SK-N-SH (cell line): ENCODE data around the gene PKP1. TPM values are rescaled to one million over a fixed set of nuclear protein-coding genes. Genes with fewer than 3 reads are reported as not detected.

Source experiments
- CTCF ChIA-PET: fragments of 300-600, 350-600 bp; formaldehyde crosslinking; extraction: SDS; loops from one replicate; lab custom pipeline; 2021; lab: Yijun Ruan, JAX
- POLR2A ChIA-PET: fragments of 350-600 bp; sonication (Branson Sonifier 250); formaldehyde crosslinking; extraction: SDS; loops from one replicate; lab custom pipeline; 2020; ENCODE audit warnings: antibody characterized with exemption, inconsistent platforms; lab: Yijun Ruan, JAX
- DNase-seq: peaks from one replicate; pipeline ENCODE4 v3.0.0; 2012
- H2AFZ ChIP-seq: fragments of 200-600 bp; sonication (generic); 2 replicates; pipeline ENCODE4 v1.8.1; 2016; ENCODE audit warnings: antibody characterized with exemption, mild to moderate bottlenecking, low read depth
- H3F3A ChIP-seq: fragments of 200-600 bp; sonication (generic); replicated peaks from 2 replicates; pipeline ENCODE3; 2016; ENCODE audit warnings: antibody characterized with exemption, mild to moderate bottlenecking; ENCODE audit not compliant: insufficient read depth
- H3K27ac ChIP-seq, 2 experiments: fragments of 200-500 bp in 1 of 2; fragments of 200-600 bp in 1 of 2; sonication (Bioruptor generic) in 1 of 2; sonication (generic), shearing (Covaris generic) in 1 of 2; 2 replicates each; pipeline versions ENCODE4 v1.5.1 to v1.6.1; 2014 to 2016; ENCODE audit warnings: low read depth in 2 of 2, inconsistent platforms in 1 of 2, low read length in 1 of 2, mild to moderate bottlenecking in 1 of 2, mixed read lengths in 1 of 2
- H3K27me3 ChIP-seq: fragments of 200-600 bp; sonication (generic), shearing (Covaris generic); 2 replicates; pipeline ENCODE4 v1.6.1; 2016; ENCODE audit warnings: mixed run types; ENCODE audit not compliant: insufficient read depth
- H3K36me3 ChIP-seq, 2 experiments: fragments of 200-500 bp in 1 of 2; fragments of 200-600 bp in 1 of 2; sonication (Bioruptor generic) in 1 of 2; sonication (generic) in 1 of 2; replicated peaks in 1 of 2; 2 replicates each; pipeline versions ENCODE3 to v1.5.1; 2014 to 2016; ENCODE audit warnings: low read length in 1 of 2, mild to moderate bottlenecking in 1 of 2; ENCODE audit not compliant: insufficient read depth in 2 of 2, control insufficient read depth in 1 of 2
- H3K4me1 ChIP-seq, 2 experiments: fragments of 200-500 bp in 1 of 2; fragments of 200-600 bp in 1 of 2; sonication (Bioruptor generic) in 1 of 2; sonication (generic), shearing (Covaris generic) in 1 of 2; 2 replicates each; pipeline versions ENCODE4 v1.5.1 to v1.6.1; 2014 to 2016; ENCODE audit warnings: low read depth in 1 of 2, low read length in 1 of 2, mixed run types in 1 of 2; ENCODE audit not compliant: insufficient read depth in 2 of 2, control insufficient read depth in 1 of 2
- H3K4me2 ChIP-seq: fragments of 200-600 bp; sonication (generic), shearing (Covaris generic); 2 replicates; pipeline ENCODE4 v1.6.1; 2017; ENCODE audit warnings: mixed run types
- H3K4me3 ChIP-seq, 2 experiments: fragments of 200-500 bp in 1 of 2; fragments of 200-600 bp in 1 of 2; sonication (Bioruptor generic) in 1 of 2; sonication (generic), shearing (Covaris generic) in 1 of 2; 2 replicates each; pipeline versions ENCODE4 v1.5.1 to v1.8.1; 2014 to 2016; ENCODE audit warnings: low read depth in 2 of 2, inconsistent platforms in 1 of 2, low read length in 1 of 2, mild to moderate bottlenecking in 1 of 2, mixed read lengths in 1 of 2, moderate library complexity in 1 of 2
- H3K79me2 ChIP-seq: fragments of 200-600 bp; sonication (generic); 2 replicates; pipeline ENCODE4 v1.8.1; 2017; ENCODE audit warnings: mild to moderate bottlenecking; ENCODE audit not compliant: insufficient read depth
- H3K9ac ChIP-seq: fragments of 200-600 bp; sonication (generic); 2 replicates; pipeline ENCODE4 v1.6.1; 2017; ENCODE audit warnings: mixed run types
- H3K9me2 ChIP-seq: fragments of 200-600 bp; sonication (generic); 2 replicates; pipeline ENCODE4 v1.6.1; 2017; ENCODE audit warnings: mixed run types
- H3K9me3 ChIP-seq: fragments of 200-600 bp; sonication (generic); 2 replicates; pipeline ENCODE4 v1.6.1; 2017; ENCODE audit warnings: mixed run types, mild to moderate bottlenecking, moderate library complexity
- H4K20me1 ChIP-seq: fragments of 200-600 bp; sonication (generic); 2 replicates; pipeline ENCODE4 v1.6.1; 2017; ENCODE audit warnings: mild to moderate bottlenecking, mixed run types; ENCODE audit not compliant: insufficient read depth
- GABPA ChIP-seq: IDR thresholded peaks from 2 replicates; pipeline ENCODE4 v1.4.0; 2012; ENCODE audit warnings: low read depth, mild to moderate bottlenecking
- MEF2A ChIP-seq: IDR thresholded peaks from 2 replicates; pipeline ENCODE4 v1.4.0; 2012; ENCODE audit warnings: low read depth, borderline replicate concordance
- NRF1 ChIP-seq: IDR thresholded peaks from 2 replicates; pipeline ENCODE4 v1.6.1; 2012; ENCODE audit warnings: low read depth, mild to moderate bottlenecking, low read length
- PBX3 ChIP-seq: IDR thresholded peaks from 2 replicates; pipeline ENCODE4; 2012
- RFX5 ChIP-seq: IDR thresholded peaks from 2 replicates; pipeline ENCODE4 v1.6.1; 2012; ENCODE audit warnings: mild to moderate bottlenecking, improper control_type of control experiment, low read length
- SMC3 ChIP-seq: IDR thresholded peaks from 2 replicates; pipeline ENCODE4 v1.6.1; 2012; ENCODE audit warnings: low read depth, low read length, improper control_type of control experiment
- TAF1 ChIP-seq: IDR thresholded peaks from 2 replicates; pipeline ENCODE4 v1.6.1; 2012; ENCODE audit warnings: low read depth, mild to moderate bottlenecking, low read length, moderate library complexity, borderline replicate concordance
- TCF12 ChIP-seq: IDR thresholded peaks from 2 replicates; pipeline ENCODE4 v1.4.0; 2012
- TEAD4 ChIP-seq: IDR thresholded peaks from 2 replicates; pipeline ENCODE4 v1.4.0; 2012; ENCODE audit warnings: mild to moderate bottlenecking, borderline replicate concordance; ENCODE audit not compliant: insufficient read depth
- USF1 ChIP-seq: IDR thresholded peaks from 2 replicates; pipeline ENCODE4 v1.4.0; 2012; ENCODE audit warnings: low read depth, borderline replicate concordance
- YY1 ChIP-seq: IDR thresholded peaks from 2 replicates; pipeline ENCODE4 v1.4.0; 2012; ENCODE audit warnings: low read depth, mild to moderate bottlenecking
- WGBS: methylation state at CpG from one replicate; pipeline ENCODE4 v1.1.6; 2017; ENCODE audit warnings: low lambda C conversion rate; 5-methylcytosine and 5-hydroxymethylcytosine counted together
- polyA plus RNA-seq, 3 experiments: library from polyadenylated mRNA; depleted of rRNA; stranded (reverse); fragments of >200 nt; gene quantifications; 2 replicates each; pipeline ENCODE4 v1.2.3, GENCODE V29; 2012
- TF ChIP-seq, protein P1 (sequence below): IDR thresholded peaks from 2 replicates; pipeline ENCODE4 v1.6.1; 2012; ENCODE audit warnings: mild to moderate bottlenecking, low read depth, low read length, moderate library complexity
- TF ChIP-seq, protein P2 (sequence below): fragments of 150-350 bp; IDR thresholded peaks from 2 replicates; pipeline ENCODE4 v1.6.1; 2017; ENCODE audit warnings: antibody characterized with exemption, low read length, low read depth, borderline replicate concordance

PKP1 gene
- polyA plus RNA-seq, 1 of the 3 experiments (the other 2 are of a cell fraction) = not detected

- Histone ChIP-seq H3K9me3 (no peaks in the 10 kb centered on the region), H3F3A (no peaks in the 10 kb centered on the region), H3K9ac (no peak overlapping the region), H4K20me1 (no peaks in the 10 kb centered on the region), H3K79me2 (no peaks in the 10 kb centered on the region), H3K9me2 (no peaks in the 10 kb centered on the region), H3K4me2 (no peak overlapping the region), H3K27me3 (peaks cover 3% of the 10 kb centered on the region; the same call in 1 of the 2 replicates), H3K4me1 (peaks cover 0 to 2% of the 10 kb centered on the region in 2 experiments; a peak in 1 of 4 replicates), H3K27ac (no peak overlapping the region), H3K4me3 (no peak overlapping the region), H3K36me3 (no peaks in the 10 kb centered on the region), H2AFZ (no peak overlapping the region)
- ChIA-PET CTCF (interaction anchor here (11.0 to 17.5 kb wide), 3 partner anchors 10 to 105 kb away, joined by 125 to 329 read pairs (median 143); no protein-coding TSS in a partner anchor), POLR2A (no interaction called here)
- DNase-seq = no peak
- TF ChIP-seq USF1 = no peak
- TF ChIP-seq, protein P1, sequence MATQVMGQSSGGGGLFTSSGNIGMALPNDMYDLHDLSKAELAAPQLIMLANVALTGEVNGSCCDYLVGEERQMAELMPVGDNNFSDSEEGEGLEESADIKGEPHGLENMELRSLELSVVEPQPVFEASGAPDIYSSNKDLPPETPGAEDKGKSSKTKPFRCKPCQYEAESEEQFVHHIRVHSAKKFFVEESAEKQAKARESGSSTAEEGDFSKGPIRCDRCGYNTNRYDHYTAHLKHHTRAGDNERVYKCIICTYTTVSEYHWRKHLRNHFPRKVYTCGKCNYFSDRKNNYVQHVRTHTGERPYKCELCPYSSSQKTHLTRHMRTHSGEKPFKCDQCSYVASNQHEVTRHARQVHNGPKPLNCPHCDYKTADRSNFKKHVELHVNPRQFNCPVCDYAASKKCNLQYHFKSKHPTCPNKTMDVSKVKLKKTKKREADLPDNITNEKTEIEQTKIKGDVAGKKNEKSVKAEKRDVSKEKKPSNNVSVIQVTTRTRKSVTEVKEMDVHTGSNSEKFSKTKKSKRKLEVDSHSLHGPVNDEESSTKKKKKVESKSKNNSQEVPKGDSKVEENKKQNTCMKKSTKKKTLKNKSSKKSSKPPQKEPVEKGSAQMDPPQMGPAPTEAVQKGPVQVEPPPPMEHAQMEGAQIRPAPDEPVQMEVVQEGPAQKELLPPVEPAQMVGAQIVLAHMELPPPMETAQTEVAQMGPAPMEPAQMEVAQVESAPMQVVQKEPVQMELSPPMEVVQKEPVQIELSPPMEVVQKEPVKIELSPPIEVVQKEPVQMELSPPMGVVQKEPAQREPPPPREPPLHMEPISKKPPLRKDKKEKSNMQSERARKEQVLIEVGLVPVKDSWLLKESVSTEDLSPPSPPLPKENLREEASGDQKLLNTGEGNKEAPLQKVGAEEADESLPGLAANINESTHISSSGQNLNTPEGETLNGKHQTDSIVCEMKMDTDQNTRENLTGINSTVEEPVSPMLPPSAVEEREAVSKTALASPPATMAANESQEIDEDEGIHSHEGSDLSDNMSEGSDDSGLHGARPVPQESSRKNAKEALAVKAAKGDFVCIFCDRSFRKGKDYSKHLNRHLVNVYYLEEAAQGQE = no peak
- TF ChIP-seq MEF2A = no peak
- TF ChIP-seq TCF12 = no peak
- no peak for TF ChIP-seq NRF1
- TF ChIP-seq GABPA = no peak
- TF ChIP-seq, protein P2, sequence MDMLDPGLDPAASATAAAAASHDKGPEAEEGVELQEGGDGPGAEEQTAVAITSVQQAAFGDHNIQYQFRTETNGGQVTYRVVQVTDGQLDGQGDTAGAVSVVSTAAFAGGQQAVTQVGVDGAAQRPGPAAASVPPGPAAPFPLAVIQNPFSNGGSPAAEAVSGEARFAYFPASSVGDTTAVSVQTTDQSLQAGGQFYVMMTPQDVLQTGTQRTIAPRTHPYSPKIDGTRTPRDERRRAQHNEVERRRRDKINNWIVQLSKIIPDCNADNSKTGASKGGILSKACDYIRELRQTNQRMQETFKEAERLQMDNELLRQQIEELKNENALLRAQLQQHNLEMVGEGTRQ = no peak
- no peak for TF ChIP-seq PBX3
- no peak for TF ChIP-seq RFX5
- TF ChIP-seq SMC3 = no peak
- TF ChIP-seq TEAD4 = no peak
- no peak for TF ChIP-seq YY1
- TF ChIP-seq TAF1 = no peak
- 61% methylated on average over 7 of the region's 11 CpGs for WGBS
Measured at GRCh38 chr1:201356701-201357100, 73.4 kb downstream of the PKP1 start.
